Natural killer cell treated with Interleukin-12 subunit alpha and Interleukin-12 subunit beta and Interleukin-15 and Interleukin-18, amount 100 ng/mL, for 72 hours (primary cell): ENCODE data around the gene CDCA4. TPM values are rescaled to one million over a fixed set of nuclear protein-coding genes. Genes with fewer than 3 reads are reported as not detected.
A peak's percentile ranks its signal among the peaks of the same experiment; 100 is the strongest.

Source experiments
- ATAC-seq, 2 donors: fragments of 150-1000 bp; cut with Tn5 transposase in 1 of 2; sonication (Bioruptor Pico), chemical (Tn5 transposase) in 1 of 2; 2 replicates each; pipeline ENCODE4 v1.10.0; 2021
- DNase-seq: peaks from one replicate; pipeline ENCODE4 v3.0.0; 2022; ENCODE audit warnings: low spot score
- H3K27ac Mint-ChIP-seq, 2 donors: 1 replicate in 1 of 2; 2 replicates in 1 of 2; pipeline ENCODE4 v1.8.0; 2022; ENCODE audit warnings: mixed read lengths in 2 of 2, mild to moderate bottlenecking in 1 of 2, moderate library complexity in 1 of 2
- H3K27me3 Mint-ChIP-seq, 2 donors: 1 replicate in 1 of 2; 2 replicates in 1 of 2; pipeline ENCODE4 v1.8.0; 2022; ENCODE audit warnings: mixed read lengths in 2 of 2
- H3K36me3 Mint-ChIP-seq: one replicate; pipeline ENCODE4 v1.8.0; 2022; ENCODE audit warnings: mixed read lengths
- H3K4me1 Mint-ChIP-seq, 2 donors: 1 replicate in 1 of 2; 2 replicates in 1 of 2; pipeline ENCODE4 v1.8.0; 2022; ENCODE audit warnings: low read depth in 2 of 2, mixed read lengths in 2 of 2, mild to moderate bottlenecking in 1 of 2
- H3K4me3 Mint-ChIP-seq: one replicate; pipeline ENCODE4 v1.8.0; 2022; ENCODE audit warnings: mixed read lengths
- H3K9me3 Mint-ChIP-seq: 2 replicates; pipeline ENCODE4 v1.8.0; 2022; ENCODE audit warnings: mixed read lengths
- total RNA-seq, 2 donors: library from RNA; stranded (reverse); gene quantifications; one replicate each; pipeline ENCODE4 v1.2.3, GENCODE V29; 2022

CDCA4 gene
- total RNA-seq, 2 donors from 2014 or later = 39.9 to 71.5 TPM

GRCh38 chr14:104972301-104973134 is 48.4 kb downstream of the CDCA4 start:
- Mint-ChIP-seq H3K4me1 (peaks cover 6% of the 10 kb centered on the region in 2 donors), H3K36me3 (no peaks in the 10 kb centered on the region), H3K4me3 (no peak overlapping the region), H3K9me3 (no peaks in the 10 kb centered on the region), H3K27ac (no peak overlapping the region), H3K27me3 (peaks cover 8 to 11% of the 10 kb centered on the region in 2 donors)
- DNase-seq (peak; percentile 54), ATAC-seq (no peak)

GRCh38 chr14:104971447-104972240 is 49.2 kb downstream of the CDCA4 start:
- Mint-ChIP-seq H3K27me3 (peaks cover 8 to 11% of the 10 kb centered on the region in 2 donors), H3K9me3 (no peaks in the 10 kb centered on the region), H3K4me3 (no peak overlapping the region), H3K4me1 (peaks cover 3 to 6% of the 10 kb centered on the region in 2 donors), H3K36me3 (no peaks in the 10 kb centered on the region), H3K27ac (no peak overlapping the region)
- no peak for ATAC-seq
- peak; percentile 48 for DNase-seq

DNA sequence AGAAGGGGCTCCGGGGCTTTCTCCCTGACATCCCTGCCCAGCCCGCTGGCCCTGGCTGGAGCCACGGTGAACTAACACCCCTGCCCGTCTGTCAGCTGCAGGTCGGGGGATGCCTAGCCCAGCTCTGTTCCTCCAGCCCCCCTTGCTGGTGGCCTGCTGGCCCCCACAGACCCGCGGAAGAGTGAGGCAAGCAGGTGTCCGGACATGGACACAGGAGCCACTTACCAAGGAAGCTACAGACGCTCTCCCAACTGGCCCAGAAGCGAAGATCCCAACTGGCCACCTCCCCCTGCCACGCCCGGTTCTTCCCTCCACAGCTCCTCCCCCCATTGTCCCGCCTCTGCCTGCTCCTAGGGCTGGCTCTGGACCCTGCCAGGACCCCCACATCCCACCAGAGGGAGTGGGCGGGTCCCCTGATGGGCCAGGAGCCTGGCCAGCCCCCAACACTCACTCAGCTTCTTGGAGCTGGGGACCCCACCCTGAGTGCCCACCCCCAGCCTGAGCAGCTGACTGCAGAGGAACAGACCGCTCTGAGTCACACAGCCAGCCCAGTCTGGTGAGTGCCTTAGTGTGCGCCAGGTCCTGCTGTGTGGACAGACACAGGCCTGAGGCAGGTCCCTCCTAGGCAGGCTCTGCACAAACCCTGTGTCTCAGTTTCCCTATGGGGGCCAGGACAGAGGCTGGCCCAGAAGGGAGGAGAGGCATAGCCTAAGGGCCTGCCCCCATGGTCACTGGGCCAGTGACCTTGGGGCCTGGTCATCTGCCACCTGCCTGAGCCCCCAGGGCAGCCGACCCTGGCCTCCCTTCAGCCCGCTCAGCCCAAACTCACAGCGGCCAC is 50.4 kb downstream of the CDCA4 start:
- H3K27me3 Mint-ChIP-seq = peaks cover 0 to 5% of the 10 kb centered on the region in 2 donors
- no peaks in the 10 kb centered on the region for H3K9me3 Mint-ChIP-seq
- no peaks in the 10 kb centered on the region for H3K4me1 Mint-ChIP-seq
- H3K36me3 Mint-ChIP-seq = no peaks in the 10 kb centered on the region
- ATAC-seq (no peak), DNase-seq (peak; percentile 46)
- H3K4me3 Mint-ChIP-seq = no peak overlapping the region
- H3K27ac Mint-ChIP-seq = no peak overlapping the region

DNA sequence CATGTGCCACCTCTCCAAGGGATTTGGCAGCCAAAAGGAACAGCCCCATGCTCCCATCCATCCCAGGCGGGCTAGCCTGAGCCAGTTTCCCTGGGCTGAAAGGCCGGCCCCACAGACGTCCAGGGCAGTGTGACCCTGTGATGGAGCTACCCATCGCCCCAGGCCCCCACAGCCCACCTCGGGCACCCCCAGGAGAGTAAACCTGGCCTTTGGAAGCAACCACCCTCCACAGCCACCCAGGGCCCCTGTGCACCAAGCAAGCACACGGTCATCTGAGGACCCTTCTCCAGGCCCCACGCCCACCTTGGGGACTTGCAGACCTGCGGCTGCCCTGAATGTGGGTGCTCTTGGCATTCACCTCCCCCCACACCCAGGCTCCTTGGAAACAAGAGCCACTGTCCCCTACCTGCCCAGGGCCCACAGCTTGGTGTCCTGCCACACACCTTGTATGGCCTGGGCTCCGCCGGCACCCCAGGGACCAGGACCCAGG is 51.1 kb downstream of the CDCA4 start:
- ATAC-seq = no peak
- H3K27ac Mint-ChIP-seq = no peak overlapping the region

GRCh38 chr14:104968541-104969401 is 52.1 kb downstream of the CDCA4 start:
- Mint-ChIP-seq H3K4me1 (no peaks in the 10 kb centered on the region), H3K9me3 (no peaks in the 10 kb centered on the region)
- peak; percentile 42 for DNase-seq

More for the DNA sequence above, 51.1 kb downstream of the CDCA4 start:
- Mint-ChIP-seq H3K27me3 (peaks cover 0 to 5% of the 10 kb centered on the region in 2 donors), H3K4me1 (no peaks in the 10 kb centered on the region), H3K9me3 (no peaks in the 10 kb centered on the region), H3K4me3 (no peak overlapping the region), H3K36me3 (no peaks in the 10 kb centered on the region)
- DNase-seq = peak; percentile 49

DNA sequence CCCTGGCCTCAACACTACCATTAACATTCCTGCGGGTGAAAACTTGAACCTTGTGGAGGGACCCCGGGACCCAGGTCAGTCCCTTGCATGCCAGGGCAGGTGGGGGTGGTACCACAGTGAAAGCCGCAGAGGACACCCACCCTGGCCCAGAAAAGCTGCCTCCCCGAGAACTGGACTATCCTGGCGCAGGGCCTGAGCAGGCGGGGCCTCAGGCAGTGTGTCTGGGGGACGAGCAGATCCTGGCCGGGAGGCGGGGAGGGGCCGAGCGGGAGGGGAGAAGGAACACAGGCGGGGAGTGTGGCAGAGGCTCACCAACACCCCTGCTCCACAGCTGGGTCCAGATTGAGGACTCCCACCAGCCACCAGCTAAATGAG is 52.7 kb downstream of the CDCA4 start:
- Mint-ChIP-seq H3K27ac (no peak overlapping the region), H3K4me3 (no peak overlapping the region), H3K9me3 (no peaks in the 10 kb centered on the region), H3K4me1 (no peaks in the 10 kb centered on the region), H3K36me3 (no peaks in the 10 kb centered on the region), H3K27me3 (peaks cover 0 to 5% of the 10 kb centered on the region in 2 donors)
- DNase-seq = no peak
- ATAC-seq = no peak

More at GRCh38 chr14:104968541-104969401, 52.1 kb downstream of the CDCA4 start:
- peaks cover 0 to 5% of the 10 kb centered on the region in 2 donors for H3K27me3 Mint-ChIP-seq
- no peak for ATAC-seq
- no peaks in the 10 kb centered on the region for H3K36me3 Mint-ChIP-seq
- no peak overlapping the region for H3K4me3 Mint-ChIP-seq
- no peak overlapping the region for H3K27ac Mint-ChIP-seq

DNA sequence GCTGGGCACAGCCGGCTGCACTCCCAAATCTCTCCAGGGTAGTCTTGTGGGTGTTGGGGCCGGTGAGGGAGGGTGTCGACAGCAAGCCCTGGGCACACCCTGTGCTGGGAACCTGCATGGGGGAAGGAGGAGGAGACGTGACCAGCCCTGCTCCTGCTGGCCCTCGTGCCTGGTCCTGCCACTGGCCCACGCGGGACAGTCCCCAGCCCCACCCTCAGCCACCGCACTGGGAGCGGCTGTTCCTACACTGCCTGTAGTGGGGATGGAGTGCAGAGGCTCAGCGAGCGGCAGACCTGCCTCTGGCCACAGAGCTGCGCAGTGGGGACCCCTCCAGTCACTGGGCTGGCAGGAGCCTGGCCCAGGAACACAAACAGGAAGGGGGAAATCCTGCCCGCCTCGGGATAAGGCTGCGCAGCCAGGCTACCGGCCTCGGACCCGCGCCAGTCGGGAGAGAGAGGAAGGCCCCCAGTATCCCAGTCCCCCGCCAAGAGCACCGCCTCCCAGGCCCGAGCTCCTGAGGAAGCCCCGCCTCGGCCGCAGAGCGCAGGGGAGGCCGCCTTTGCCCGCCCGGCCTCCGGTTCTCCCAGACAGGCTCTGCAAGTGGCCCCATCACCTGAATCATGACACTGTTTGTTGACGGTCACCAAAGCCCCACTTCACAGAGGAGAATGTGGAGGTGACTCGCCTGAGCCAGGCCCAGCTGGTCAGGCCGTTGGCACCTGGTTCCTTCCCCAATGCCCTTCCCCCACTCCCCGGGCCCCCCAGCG is 53.3 kb downstream of the CDCA4 start:
- no peaks in the 10 kb centered on the region for H3K36me3 Mint-ChIP-seq
- H3K4me3 Mint-ChIP-seq = no peak overlapping the region
- H3K4me1 Mint-ChIP-seq = no peaks in the 10 kb centered on the region
- peaks cover 0 to 5% of the 10 kb centered on the region in 2 donors for H3K27me3 Mint-ChIP-seq
- ATAC-seq = peak; percentile 8 to 22
- H3K9me3 Mint-ChIP-seq = no peaks in the 10 kb centered on the region
- peak; percentile 57 for DNase-seq
- no peak overlapping the region for H3K27ac Mint-ChIP-seq

DNA sequence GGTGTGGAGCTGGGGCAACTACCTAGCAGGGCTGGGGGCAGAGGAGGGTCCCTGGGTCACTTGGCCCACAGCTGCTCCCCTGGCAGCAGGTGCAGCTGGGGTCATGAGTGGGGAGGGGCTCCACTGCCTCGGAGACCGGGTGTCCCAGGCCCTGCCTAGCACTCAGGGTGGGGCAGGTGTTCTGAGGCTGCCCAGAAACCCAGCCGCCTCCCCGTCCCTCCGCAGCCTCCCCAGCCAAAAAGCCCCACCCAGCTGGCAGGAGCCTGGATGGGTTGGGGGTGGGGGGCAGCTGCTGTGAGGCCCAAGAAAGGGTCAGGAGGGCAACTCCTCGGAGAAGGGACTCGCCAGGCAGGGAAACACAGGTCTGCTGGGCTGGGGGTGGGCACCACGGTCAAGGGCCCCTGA is 53.9 kb downstream of the CDCA4 start:
- DNase-seq (no peak), ATAC-seq (no peak)
- Mint-ChIP-seq H3K27ac (no peak overlapping the region), H3K4me1 (no peaks in the 10 kb centered on the region), H3K36me3 (no peaks in the 10 kb centered on the region), H3K4me3 (no peak overlapping the region), H3K27me3 (peaks cover 0 to 5% of the 10 kb centered on the region in 2 donors), H3K9me3 (no peaks in the 10 kb centered on the region)

DNA sequence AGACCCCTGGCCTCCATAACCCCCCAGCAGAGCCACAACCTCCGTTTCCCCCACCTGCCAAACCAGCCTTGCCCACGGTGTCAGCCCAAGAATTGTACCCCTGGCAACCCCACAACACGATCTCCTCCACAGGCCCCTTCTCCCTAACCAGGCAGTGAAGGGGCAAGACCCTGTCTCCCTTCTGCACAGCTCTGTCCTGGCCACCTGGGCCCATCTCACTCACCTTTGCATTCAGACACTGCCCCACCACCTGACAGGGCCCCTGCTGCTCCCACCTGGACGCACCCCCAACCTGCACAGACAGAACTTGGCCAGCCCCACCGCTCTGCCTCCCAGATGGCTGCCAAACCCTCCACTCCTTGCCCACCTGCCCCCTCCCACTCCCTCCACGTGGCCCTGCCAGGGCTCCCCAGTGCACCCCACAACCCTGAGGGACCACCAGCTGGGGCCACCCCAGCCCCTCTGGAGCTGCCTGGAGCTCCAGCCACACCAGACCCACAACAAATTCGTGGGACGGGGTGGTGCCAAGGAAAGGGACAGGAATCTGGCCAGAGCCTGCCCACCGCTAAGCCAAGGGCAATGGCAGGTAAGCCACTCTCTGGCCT is 54.5 kb downstream of the CDCA4 start:
- ATAC-seq (peak in 1 of 2 donors; percentile 14), DNase-seq (peak; percentile 44)
- Mint-ChIP-seq H3K27ac (no peak overlapping the region), H3K9me3 (no peaks in the 10 kb centered on the region), H3K36me3 (no peaks in the 10 kb centered on the region), H3K4me3 (no peak overlapping the region), H3K4me1 (no peaks in the 10 kb centered on the region), H3K27me3 (peaks cover 0 to 5% of the 10 kb centered on the region in 2 donors)

DNA sequence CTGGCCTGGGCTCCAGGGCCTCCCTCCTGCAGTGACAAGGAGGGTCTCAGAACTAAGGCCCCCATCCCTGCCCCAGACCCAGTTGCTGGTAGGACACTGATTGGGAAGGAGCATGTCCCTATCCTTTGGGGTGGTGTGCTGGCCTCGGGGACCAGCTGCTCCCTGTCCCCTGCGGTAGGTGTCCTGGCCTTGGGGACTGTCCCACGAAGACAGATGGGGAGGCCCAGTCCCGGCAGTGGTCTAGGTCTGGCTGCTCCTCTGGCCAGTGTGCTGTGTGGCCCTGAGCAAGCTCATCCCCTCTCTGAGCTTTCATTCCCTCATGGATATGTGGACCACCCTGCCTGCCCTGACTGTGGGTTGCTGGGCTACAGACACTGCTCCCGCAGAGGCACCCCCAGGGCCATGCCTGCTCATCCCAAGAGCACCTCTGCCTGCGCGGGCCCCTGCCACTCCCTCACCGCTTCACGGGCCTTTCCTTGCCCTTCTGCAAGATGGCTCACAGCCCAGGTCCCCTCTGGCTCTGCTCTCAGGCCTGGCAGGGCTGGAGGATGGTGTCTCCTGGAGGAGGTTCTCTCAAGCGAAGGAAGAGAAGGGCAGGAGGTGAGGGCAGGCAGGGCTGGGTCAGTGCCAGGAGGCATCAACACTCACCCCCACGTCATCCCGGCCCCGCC is 55.2 kb downstream of the CDCA4 start:
- no peak overlapping the region for H3K4me3 Mint-ChIP-seq
- H3K36me3 Mint-ChIP-seq = no peaks in the 10 kb centered on the region
- H3K27ac Mint-ChIP-seq = no peak overlapping the region
- H3K9me3 Mint-ChIP-seq = no peaks in the 10 kb centered on the region
- DNase-seq = peak; percentile 57
- no peaks in the 10 kb centered on the region for H3K4me1 Mint-ChIP-seq
- H3K27me3 Mint-ChIP-seq = peaks cover 0 to 5% of the 10 kb centered on the region in 2 donors
- ATAC-seq = peak in 1 of 2 donors; percentile 29

GRCh38 chr14:104964546-104964945 is 56.3 kb downstream of the CDCA4 start:
- H3K27ac Mint-ChIP-seq = no peak overlapping the region
- H3K4me1 Mint-ChIP-seq = no peaks in the 10 kb centered on the region
- no peaks in the 10 kb centered on the region for H3K36me3 Mint-ChIP-seq
- peaks cover 8 to 11% of the 10 kb centered on the region in 2 donors for H3K27me3 Mint-ChIP-seq
- H3K9me3 Mint-ChIP-seq = no peaks in the 10 kb centered on the region
- H3K4me3 Mint-ChIP-seq = no peak overlapping the region
- DNase-seq (peak; percentile 37), ATAC-seq (no peak)
